Stimulated activated CD8-positive, alpha-beta memory T cell treated with anti-CD3 and anti-CD28 coated beads, Interleukin-15, amount 100 ng/mL, for 48 hours (primary cell): ENCODE measurements around the gene TMEM54.

ENCODE experiments used
- DNase-seq, 2 donors: peaks; one replicate each; pipeline ENCODE4 v3.0.0-alpha.2; 2020; ENCODE audit warnings: low read depth in 2 of 2

TMEM54 gene

GRCh38 chr1:32864375-32865019 is 36.7 kb downstream of the TMEM54 start:
- DNase-seq = no peak

DNA sequence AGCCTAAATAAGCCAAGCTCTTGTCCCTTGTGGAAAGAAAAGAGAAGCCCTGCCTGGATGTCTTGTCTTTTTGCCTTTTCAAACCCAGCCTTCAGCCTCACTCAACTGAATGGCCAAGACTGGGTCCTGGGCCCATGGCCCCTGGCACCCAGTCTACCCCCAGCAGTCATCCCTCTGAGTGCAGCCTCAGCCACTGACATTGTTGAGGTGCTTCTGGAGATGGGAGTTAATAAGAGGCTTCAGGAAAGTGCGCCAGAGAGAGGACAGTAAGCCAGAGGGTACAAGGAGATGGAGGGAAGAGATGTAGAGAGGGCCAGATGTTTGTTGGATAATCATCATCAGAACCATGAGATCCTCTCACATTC is 37.3 kb downstream of the TMEM54 start:
- no peak for DNase-seq

- DNase-seq = no peak
Measured at GRCh38 chr1:32863218-32863880, 37.8 kb downstream of the TMEM54 start.

DNA sequence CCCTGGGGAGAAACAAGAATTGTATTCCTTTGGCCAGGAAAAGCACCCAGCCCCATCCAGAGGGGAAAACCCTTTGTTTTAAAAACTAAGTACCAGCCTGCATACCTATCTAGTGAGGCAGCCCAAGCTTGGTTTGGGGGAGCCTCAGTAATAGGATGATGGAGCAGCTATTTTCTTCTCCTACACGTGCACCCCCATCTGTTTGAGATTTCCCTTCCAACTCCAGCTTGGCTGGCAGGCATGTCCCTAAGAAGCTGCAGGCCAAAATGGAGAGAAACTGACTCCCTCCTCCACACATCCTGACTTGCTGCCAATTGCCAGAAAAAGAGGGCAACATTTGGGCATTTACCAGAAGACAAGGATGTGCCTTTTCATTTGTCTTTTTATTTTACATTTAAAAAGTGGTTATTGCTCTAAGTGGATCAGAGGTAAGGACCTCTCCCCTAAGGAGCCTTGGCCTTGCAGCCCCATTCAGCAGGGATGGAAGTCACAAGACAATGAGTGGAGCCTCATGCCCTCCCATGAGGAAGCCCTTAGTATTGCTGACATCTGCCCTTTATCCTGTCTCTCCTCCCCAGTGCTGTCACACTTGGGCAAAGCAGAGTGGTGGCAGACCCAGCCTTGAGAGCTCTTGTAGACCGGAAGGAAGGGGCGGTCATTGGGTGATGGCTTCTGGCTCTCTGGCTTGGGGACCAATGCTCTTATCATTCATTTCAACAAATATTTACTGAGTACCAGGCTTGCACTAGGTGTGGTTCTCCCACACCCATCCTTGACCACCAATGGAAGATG is 39.1 kb downstream of the TMEM54 start:
- DNase-seq = no peak

DNA sequence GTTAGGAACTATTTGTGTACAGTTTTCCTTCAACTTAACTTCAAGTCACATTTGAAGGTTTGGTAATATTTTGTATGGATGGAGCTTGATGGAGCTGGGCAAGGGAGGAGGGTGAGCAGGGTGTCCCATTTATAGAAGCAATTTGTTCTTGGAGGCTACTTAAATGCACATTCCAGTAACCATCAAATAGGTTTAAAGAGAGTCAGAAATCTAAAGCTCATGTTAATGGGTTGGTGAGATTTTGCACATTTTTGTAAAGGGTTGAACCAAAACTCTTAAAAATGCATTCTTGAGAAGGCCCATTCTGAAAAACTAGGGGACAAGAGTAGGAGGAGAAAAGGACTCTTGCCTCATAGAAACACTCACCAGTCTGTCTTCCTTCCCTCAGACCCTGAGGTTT is 40.6 kb downstream of the TMEM54 start:
- DNase-seq = no peak

DNA sequence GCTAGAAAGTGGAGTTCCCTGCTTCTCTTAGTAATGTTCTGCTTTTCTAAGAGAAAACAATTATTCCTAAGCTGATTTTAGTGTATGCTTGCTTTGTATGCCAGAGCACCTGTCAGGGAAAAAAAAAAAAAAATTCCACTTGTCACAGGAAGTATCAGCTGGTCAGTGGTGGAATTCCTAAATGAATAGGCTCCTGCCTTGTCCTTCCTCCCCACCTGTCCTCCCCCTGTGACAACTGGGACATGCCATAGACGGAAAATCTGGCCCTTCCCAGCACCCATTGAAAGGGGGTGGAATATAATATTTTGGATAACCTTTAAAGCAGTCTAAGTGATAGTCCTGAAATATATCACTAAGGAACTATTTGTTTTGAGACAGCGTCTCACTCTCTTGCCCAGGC is 41.3 kb downstream of the TMEM54 start:
- no peak for DNase-seq

- DNase-seq = no peak
Measured at GRCh38 chr1:32858791-32859190, 42.4 kb downstream of the TMEM54 start.

- DNase-seq = no peak
Measured at GRCh38 chr1:32858136-32858535, 43.1 kb downstream of the TMEM54 start.

DNA sequence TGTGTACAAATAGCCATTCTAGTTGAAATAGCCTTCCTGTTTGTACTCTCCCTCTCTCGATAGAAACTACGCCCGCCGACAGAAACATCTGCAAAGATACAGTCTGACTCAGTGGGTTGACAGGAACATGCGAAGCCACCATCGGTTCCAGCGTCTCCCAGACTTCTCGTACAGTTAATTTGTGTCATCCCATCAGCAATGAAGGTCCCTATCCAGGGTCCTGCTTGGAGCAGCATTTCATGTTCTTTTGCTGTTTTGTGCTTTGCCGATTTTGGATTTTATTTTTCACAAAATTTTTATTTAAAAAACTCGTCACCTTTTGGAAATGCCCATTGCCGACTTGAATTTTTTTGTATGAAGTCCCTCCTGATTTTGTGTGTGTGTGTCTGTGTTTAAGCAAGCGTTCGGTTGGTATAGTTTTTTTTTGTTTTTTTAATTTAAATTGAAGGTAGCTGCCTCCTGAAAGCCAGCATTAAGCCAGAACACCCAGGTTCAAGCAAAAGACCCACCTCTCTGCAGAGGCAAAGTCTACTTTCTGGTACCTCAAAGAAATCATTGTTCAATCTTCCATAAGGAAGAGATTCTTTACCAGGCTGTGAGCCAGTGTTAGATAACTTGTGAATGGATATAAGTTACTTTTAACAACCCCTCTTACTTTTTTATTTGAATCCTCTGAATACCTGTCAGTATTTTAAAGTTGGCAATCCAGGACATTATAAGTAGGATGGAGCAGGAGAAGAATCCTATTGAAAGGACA is 45.1 kb downstream of the TMEM54 start:
- DNase-seq = no peak

DNA sequence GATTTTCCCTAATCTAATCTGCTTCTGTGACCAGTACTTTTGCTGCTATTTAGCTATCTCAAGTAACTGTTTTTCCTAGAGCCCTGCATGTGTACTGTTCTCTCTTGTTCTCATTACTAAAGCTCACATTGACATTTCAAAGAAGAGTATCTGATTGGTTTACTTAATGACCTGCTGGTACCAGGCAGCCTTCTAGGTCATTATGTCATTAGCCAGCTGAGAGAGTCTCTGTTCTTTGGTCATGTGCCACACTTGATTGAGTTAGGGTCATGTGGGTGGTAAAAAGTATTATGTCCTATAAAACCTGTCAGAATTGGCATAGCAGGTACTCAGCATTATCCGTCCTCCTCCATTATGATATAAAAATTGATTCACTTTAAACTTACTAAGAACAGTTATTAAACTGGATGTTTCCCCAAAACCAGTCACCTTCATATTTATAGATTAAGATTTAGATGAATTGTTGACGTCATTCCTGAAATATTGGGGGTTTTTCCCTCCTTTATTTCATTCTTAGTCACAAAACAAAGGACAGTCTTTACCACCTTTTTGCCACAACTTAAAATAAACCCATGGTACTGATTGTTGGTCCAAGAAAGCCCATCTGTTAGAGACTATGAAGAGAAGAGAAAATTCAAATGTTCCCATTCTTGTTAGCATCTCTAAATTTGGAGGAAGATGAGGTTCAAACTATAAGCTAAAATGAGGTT is 52.7 kb downstream of the TMEM54 start:
- no peak for DNase-seq
